HEK293 (cell line): Measurements from ENCODE around the gene ZNF106.

ENCODE experiments used
- CTCF ChIA-PET: fragments of 350-600 bp; formaldehyde crosslinking; extraction: SDS; loops from one replicate; lab custom pipeline; 2021; ENCODE audit warnings: antibody characterized with exemption; lab: Yijun Ruan, JAX
- POLR2A ChIA-PET: fragments of 300-600 bp; formaldehyde crosslinking; extraction: SDS; loops from one replicate; lab custom pipeline; 2020; ENCODE audit warnings: antibody characterized with exemption, inconsistent platforms; lab: Yijun Ruan, JAX
- H3K27ac ChIP-seq: fragments of 200-500 bp; sonication (Bioruptor generic); 2 replicates; pipeline ENCODE4 v1.5.1; 2014; ENCODE audit warnings: low read depth, low read length, control low read depth, inconsistent platforms; ENCODE audit errors: extremely low read depth
- H3K36me3 ChIP-seq, 2 experiments: fragments of 200-500 bp in 1 of 2; sonication (Bioruptor generic) in 1 of 2; 1 replicate in 1 of 2; 2 replicates in 1 of 2; pipeline ENCODE4 v1.5.1; 2014 to 2017; ENCODE audit warnings: inconsistent platforms in 2 of 2, low read length in 2 of 2; ENCODE audit not compliant: control insufficient read depth in 2 of 2, insufficient read depth in 1 of 2
- H3K4me1 ChIP-seq: fragments of 200-500 bp; sonication (Bioruptor generic); 2 replicates; pipeline ENCODE4 v1.5.1; 2014; ENCODE audit warnings: mild to moderate bottlenecking, low read length, inconsistent platforms; ENCODE audit not compliant: control insufficient read depth, insufficient read depth
- H3K4me3 ChIP-seq: 2 replicates; pipeline ENCODE4 v1.5.1; 2011; ENCODE audit warnings: low read depth, mild to moderate bottlenecking, control low read depth, low read length, moderate library complexity
- H3K9me3 ChIP-seq: fragments of 200-500 bp; sonication (Bioruptor generic); 2 replicates; pipeline ENCODE4 v1.5.1; 2014; ENCODE audit warnings: low read depth, low read length, inconsistent platforms; ENCODE audit not compliant: control insufficient read depth, insufficient read depth
- FEZF1 ChIP-seq: fragments of 450-650 bp; formaldehyde crosslinking; IDR thresholded peaks from 2 replicates; pipeline ENCODE4 v1.5.1; 2016; ENCODE audit warnings: missing biosample characterization, missing genetic modification characterization
- HOXC10 ChIP-seq: sonication (generic); formaldehyde crosslinking; IDR thresholded peaks from 2 replicates; pipeline ENCODE4 v1.8.1; 2023; ENCODE audit warnings: mild to moderate bottlenecking, missing genetic modification reagents
- IKZF3 ChIP-seq: fragments of 450-650 bp; IDR thresholded peaks from 2 replicates; pipeline ENCODE4 v1.5.0; 2018; ENCODE audit warnings: missing biosample characterization, mild to moderate bottlenecking, missing genetic modification characterization, moderate library complexity
- SCRT1 ChIP-seq: fragments of 450-650 bp; formaldehyde crosslinking; IDR thresholded peaks from 2 replicates; pipeline ENCODE4 v1.5.1; 2016; ENCODE audit warnings: missing biosample characterization, missing genetic modification characterization, borderline replicate concordance
- ZNF214 ChIP-seq: fragments of 450-650 bp; formaldehyde crosslinking; IDR thresholded peaks from 2 replicates; pipeline ENCODE4 v1.5.1; 2017; ENCODE audit warnings: missing biosample characterization, mild to moderate bottlenecking, missing genetic modification characterization, borderline replicate concordance
- ZNF248 ChIP-seq: fragments of 450-650 bp; formaldehyde crosslinking; IDR thresholded peaks from 2 replicates; pipeline ENCODE4 v1.5.1; 2017; ENCODE audit warnings: missing biosample characterization, missing genetic modification characterization
- ZNF274 ChIP-seq, 2 experiments: fragments of 200-500 bp in 1 of 2; fragments of 450-650 bp in 1 of 2; sonication (Bioruptor generic) in 1 of 2; formaldehyde crosslinking in 1 of 2; IDR thresholded peaks; 2 replicates each; pipeline versions ENCODE4 v1.5.1 to v1.6.1; 2014 to 2016; ENCODE audit warnings: borderline replicate concordance in 1 of 2, inconsistent platforms in 1 of 2, low read length in 1 of 2, missing biosample characterization in 1 of 2, missing genetic modification characterization in 1 of 2
- ZNF596 ChIP-seq: fragments of 450-650 bp; IDR thresholded peaks from 2 replicates; pipeline ENCODE4 v1.5.0; 2018; ENCODE audit warnings: missing biosample characterization, mild to moderate bottlenecking, missing genetic modification characterization, moderate library complexity
- TF ChIP-seq, protein P1 (sequence below): fragments of 450-650 bp; formaldehyde crosslinking; IDR thresholded peaks from 2 replicates; pipeline ENCODE4 v1.5.1; 2016; ENCODE audit warnings: missing biosample characterization, missing genetic modification characterization
- TF ChIP-seq, protein P2 (sequence below): fragments of 450-650 bp; formaldehyde crosslinking; IDR thresholded peaks from 2 replicates; pipeline ENCODE4 v1.5.1; 2016; ENCODE audit warnings: missing biosample characterization, missing genetic modification characterization
- TF ChIP-seq, protein P3 (sequence below): fragments of 450-650 bp; formaldehyde crosslinking; IDR thresholded peaks from 2 replicates; pipeline ENCODE4 v1.5.1; 2016; ENCODE audit warnings: missing biosample characterization, missing genetic modification characterization
- TF ChIP-seq, protein P4 (sequence below): fragments of 450-650 bp; formaldehyde crosslinking; IDR thresholded peaks from 2 replicates; pipeline ENCODE4 v1.5.1; 2017; ENCODE audit warnings: missing biosample characterization, missing genetic modification characterization

The ZNF106 gene

DNA sequence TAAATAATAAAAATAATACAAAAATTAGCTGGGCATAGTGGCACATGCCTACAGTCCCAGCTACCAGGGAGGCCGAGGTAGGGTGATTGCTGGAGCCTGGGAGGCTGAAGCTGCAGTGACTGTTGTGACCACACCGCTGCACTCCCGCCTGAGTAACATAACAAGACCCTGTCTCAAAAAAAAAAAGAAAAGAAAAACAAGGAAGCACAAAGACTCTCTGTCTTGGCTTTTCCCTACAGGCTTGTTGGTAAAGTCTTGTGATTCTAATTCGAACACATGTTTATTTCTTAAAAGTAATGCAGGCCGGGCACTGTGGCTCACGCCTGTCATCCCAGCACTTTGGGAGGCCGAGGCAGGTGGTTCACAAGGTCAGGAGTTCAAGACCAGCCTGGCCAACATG, 71.6 kb downstream of the ZNF106 start:
- CTCF ChIA-PET = no interaction called here
- TF ChIP-seq, protein P1, sequence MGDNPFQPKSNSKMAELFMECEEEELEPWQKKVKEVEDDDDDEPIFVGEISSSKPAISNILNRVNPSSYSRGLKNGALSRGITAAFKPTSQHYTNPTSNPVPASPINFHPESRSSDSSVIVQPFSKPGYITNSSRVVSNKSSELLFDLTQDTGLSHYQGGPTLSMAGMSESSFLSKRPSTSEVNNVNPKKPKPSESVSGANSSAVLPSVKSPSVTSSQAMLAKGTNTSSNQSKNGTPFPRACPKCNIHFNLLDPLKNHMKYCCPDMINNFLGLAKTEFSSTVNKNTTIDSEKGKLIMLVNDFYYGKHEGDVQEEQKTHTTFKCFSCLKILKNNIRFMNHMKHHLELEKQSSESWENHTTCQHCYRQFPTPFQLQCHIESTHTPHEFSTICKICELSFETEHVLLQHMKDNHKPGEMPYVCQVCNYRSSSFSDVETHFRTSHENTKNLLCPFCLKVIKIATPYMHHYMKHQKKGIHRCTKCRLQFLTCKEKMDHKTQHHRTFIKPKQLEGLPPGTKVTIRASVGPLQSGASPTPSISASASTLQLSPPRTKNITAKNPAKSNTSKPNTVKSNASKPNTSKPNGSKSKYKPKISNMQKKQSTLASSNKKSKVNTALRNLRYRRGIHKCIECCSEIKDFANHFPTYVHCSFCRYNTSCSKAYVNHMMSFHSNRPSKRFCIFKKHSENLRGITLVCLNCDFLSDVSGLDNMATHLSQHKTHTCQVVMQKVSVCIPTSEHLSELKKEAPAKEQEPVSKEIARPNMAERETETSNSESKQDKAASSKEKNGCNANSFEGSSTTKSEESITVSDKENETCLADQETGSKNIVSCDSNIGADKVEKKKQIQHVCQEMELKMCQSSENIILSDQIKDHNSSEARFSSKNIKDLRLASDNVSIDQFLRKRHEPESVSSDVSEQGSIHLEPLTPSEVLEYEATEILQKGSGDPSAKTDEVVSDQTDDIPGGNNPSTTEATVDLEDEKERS (tag by site-specific recombination) = no peak
- TF ChIP-seq ZNF596 (tag by site-specific recombination) = no peak
- TF ChIP-seq, protein P2, sequence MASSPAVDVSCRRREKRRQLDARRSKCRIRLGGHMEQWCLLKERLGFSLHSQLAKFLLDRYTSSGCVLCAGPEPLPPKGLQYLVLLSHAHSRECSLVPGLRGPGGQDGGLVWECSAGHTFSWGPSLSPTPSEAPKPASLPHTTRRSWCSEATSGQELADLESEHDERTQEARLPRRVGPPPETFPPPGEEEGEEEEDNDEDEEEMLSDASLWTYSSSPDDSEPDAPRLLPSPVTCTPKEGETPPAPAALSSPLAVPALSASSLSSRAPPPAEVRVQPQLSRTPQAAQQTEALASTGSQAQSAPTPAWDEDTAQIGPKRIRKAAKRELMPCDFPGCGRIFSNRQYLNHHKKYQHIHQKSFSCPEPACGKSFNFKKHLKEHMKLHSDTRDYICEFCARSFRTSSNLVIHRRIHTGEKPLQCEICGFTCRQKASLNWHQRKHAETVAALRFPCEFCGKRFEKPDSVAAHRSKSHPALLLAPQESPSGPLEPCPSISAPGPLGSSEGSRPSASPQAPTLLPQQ = no peak
- TF ChIP-seq ZNF214 (tag by site-specific recombination) = no peak
- no peak for TF ChIP-seq ZNF274 (IDR thresholded peaks at IDR 0.05; ENCODE audit: low read length)
- TF ChIP-seq ZNF274 (tag by site-specific recombination; IDR thresholded peaks at IDR 0.05; ENCODE audit: borderline replicate concordance) = no peak
- TF ChIP-seq IKZF3 (tag by site-specific recombination) = no peak
- TF ChIP-seq, protein P3, sequence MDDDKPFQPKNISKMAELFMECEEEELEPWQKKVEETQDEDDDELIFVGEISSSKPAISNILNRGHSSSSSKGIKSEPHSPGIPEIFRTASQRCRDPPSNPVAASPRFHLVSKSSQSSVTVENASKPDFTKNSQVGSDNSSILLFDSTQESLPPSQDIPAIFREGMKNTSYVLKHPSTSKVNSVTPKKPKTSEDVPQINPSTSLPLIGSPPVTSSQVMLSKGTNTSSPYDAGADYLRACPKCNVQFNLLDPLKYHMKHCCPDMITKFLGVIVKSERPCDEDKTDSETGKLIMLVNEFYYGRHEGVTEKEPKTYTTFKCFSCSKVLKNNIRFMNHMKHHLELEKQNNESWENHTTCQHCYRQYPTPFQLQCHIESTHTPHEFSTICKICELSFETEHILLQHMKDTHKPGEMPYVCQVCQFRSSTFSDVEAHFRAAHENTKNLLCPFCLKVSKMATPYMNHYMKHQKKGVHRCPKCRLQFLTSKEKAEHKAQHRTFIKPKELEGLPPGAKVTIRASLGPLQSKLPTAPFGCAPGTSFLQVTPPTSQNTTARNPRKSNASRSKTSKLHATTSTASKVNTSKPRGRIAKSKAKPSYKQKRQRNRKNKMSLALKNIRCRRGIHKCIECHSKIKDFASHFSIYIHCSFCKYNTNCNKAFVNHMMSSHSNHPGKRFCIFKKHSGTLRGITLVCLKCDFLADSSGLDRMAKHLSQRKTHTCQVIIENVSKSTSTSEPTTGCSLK (tag by site-specific recombination) = no peak
- TF ChIP-seq SCRT1 (tag by site-specific recombination) = no peak
- Histone ChIP-seq H3K4me3 (no peak overlapping the region), H3K9me3 (no peaks in the 10 kb centered on the region), H3K27ac (no peak overlapping the region), H3K36me3 (peaks cover 10 to 70% of the 10 kb centered on the region in 2 experiments), H3K4me1 (0 out of 2 replicates have a peak, but pooled peaks cover 2% of the 10 kb centered on the region)
- POLR2A ChIA-PET = no interaction called here

- ChIA-PET POLR2A (no interaction called here), CTCF (no interaction called here)
- 0 out of 2 replicates have a peak, but pooled peaks cover 3% of the 10 kb centered on the region for H3K4me1 ChIP-seq
- TF ChIP-seq IKZF3 (tag by site-specific recombination) = no peak
- TF ChIP-seq, protein P4, sequence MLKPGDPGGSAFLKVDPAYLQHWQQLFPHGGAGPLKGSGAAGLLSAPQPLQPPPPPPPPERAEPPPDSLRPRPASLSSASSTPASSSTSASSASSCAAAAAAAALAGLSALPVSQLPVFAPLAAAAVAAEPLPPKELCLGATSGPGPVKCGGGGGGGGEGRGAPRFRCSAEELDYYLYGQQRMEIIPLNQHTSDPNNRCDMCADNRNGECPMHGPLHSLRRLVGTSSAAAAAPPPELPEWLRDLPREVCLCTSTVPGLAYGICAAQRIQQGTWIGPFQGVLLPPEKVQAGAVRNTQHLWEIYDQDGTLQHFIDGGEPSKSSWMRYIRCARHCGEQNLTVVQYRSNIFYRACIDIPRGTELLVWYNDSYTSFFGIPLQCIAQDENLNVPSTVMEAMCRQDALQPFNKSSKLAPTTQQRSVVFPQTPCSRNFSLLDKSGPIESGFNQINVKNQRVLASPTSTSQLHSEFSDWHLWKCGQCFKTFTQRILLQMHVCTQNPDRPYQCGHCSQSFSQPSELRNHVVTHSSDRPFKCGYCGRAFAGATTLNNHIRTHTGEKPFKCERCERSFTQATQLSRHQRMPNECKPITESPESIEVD (tag by site-specific recombination) = peak; percentile 78
- no peak for TF ChIP-seq HOXC10 (CRISPR knock-in tag)
- peak; percentile 49; the same call in 1 of the 2 replicates for TF ChIP-seq FEZF1
- no peak for TF ChIP-seq ZNF248
- no peak overlapping the region for H3K27ac ChIP-seq
- H3K4me3 ChIP-seq = no peak overlapping the region
- no peaks in the 10 kb centered on the region for H3K9me3 ChIP-seq
- H3K36me3 ChIP-seq = peaks cover 3 to 57% of the 10 kb centered on the region in 2 experiments
Measured at GRCh38 chr15:42413920-42414319, 77.0 kb downstream of the ZNF106 start.
